Left kidney (tissue), 8 donors: ENCODE results near the gene SDHD. TPM values are rescaled to one million over a fixed set of nuclear protein-coding genes. Genes with fewer than 3 reads are reported as not detected.
"Not testable (repeated sequence)": the region's sequence is repeated elsewhere in the genome, so short reads cannot be mapped to it uniquely, and the experiment has no call there.

ENCODE experiments used
- DNase-seq: peaks from one replicate; pipeline ENCODE4 v3.0.0-alpha.2; 2013
- long read RNA-seq, 8 donors: transcript quantifications; one replicate each; lab custom pipeline, GENCODE V29; 2026
- polyA plus RNA-seq: library from polyadenylated mRNA; unstranded; fragments of 120-200 nt; gene quantifications from one replicate; pipeline ENCODE4 v1.2.1, GENCODE V29; 2013; ENCODE audit not compliant: insufficient read length

The SDHD gene
- polyA plus RNA-seq: 176 TPM
- long read RNA-seq, donor 1, transcript SDHD-201 (4 exons, 1,439 nt): major isoform, 130 of 147 reads
- long read RNA-seq, donor 1, partial matches to known transcripts: 5 of 147 reads
- long read RNA-seq, donor 1, other reads (novel, unspliced or antisense): 9 of 147 reads
- long read RNA-seq, donor 2, transcript SDHD-201 (4 exons, 1,439 nt): major isoform, 105 of 113 reads
- long read RNA-seq, donor 2, partial matches to known transcripts: 0 of 113 reads
- long read RNA-seq, donor 2, other reads (novel, unspliced or antisense): 7 of 113 reads
- long read RNA-seq, donor 3, transcript SDHD-201 (4 exons, 1,439 nt): major isoform, 89 of 90 reads
- long read RNA-seq, donor 3, partial matches to known transcripts: 0 of 90 reads
- long read RNA-seq, donor 3, other reads (novel, unspliced or antisense): 0 of 90 reads
- long read RNA-seq, donor 4, transcript SDHD-201 (4 exons, 1,439 nt): major isoform, 15 of 15 reads
- long read RNA-seq, donor 4, partial matches to known transcripts: 0 of 15 reads
- long read RNA-seq, donor 4, other reads (novel, unspliced or antisense): 0 of 15 reads
- long read RNA-seq, donor 5, transcript SDHD-201 (4 exons, 1,439 nt): major isoform, 250 of 395 reads
- long read RNA-seq, donor 5, partial matches to known transcripts: 122 of 395 reads
- long read RNA-seq, donor 5, other reads (novel, unspliced or antisense): 17 of 395 reads
- long read RNA-seq, donor 6, transcript SDHD-201 (4 exons, 1,439 nt): major isoform, 92 of 162 reads
- long read RNA-seq, donor 6, partial matches to known transcripts: 63 of 162 reads
- long read RNA-seq, donor 6, other reads (novel, unspliced or antisense): 7 of 162 reads
- long read RNA-seq, donor 7, transcript SDHD-201 (4 exons, 1,439 nt): major isoform, 161 of 181 reads
- long read RNA-seq, donor 7, partial matches to known transcripts: 10 of 181 reads
- long read RNA-seq, donor 7, other reads (novel, unspliced or antisense): 9 of 181 reads
- long read RNA-seq, donor 8, transcript SDHD-201 (4 exons, 1,439 nt): major isoform, 51 of 56 reads
- long read RNA-seq, donor 8, partial matches to known transcripts: 0 of 56 reads
- long read RNA-seq, donor 8, other reads (novel, unspliced or antisense): 5 of 56 reads

DNA sequence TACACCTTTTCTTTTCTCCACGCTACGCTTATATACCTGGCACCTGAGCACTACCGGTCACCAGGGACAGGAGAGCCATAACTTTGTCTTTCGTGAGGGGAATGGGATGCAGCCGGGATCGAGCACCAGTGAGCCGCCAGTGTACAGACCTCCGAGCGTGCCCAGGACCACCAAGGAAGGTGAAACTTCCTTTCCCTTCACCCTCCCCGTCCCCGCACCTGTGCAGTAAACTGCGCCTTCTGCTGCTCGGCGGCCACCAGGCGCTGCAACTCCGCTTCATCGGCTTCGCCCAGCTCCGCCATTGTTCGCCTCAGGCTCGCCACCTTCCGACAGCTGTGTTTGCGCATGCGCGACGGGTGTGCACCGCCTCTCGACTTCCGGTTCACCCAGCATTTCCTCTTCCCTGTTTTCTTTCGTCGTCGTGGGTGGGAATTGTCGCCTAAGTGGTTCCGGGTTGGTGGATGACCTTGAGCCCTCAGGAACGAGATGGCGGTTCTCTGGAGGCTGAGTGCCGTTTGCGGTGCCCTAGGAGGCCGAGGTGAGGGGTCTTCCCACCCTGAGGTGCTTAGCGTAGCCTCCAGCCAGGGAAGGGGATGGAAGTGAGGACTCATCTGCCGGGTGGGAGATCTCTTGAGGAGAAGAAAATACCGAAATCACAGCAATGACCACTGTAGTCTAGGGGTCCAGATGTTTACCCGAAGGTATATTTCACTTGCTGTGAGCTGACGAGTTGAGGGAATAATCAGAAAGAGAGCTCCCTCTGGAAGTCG, at the start of gene SDHD, which contains the start of gene TIMM8B:
TSS of gene SDHD (plus strand) at position 452 of the 770 bp plus-strand sequence. CDS start at position 487, 35 bp downstream.
TSS of gene TIMM8B (minus strand) at position 335 of the 770 bp plus-strand sequence. CDS start at position 302, 33 bp downstream.
- DNase-seq: peak; percentile 98

DNA sequence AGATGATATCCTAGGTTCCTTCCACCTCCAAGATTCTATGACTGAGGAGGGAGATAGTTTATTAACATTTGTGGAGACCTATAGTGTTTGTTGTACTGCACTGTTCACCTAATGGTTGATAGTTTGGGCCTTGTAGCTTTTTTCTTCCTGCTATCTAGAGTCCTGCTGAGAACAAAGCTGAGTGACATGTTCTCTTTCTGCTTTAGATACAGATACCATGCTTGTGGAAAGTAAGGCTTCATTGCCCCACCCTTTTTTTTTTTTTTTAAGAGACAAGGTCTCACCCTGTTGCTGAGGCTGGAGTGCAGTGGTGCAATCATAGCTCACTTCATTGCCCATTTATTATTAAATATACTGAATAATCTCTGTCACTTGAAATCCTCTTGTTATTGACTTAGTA, 49.1 kb upstream of the SDHD start:
- DNase-seq: no peak

DNA sequence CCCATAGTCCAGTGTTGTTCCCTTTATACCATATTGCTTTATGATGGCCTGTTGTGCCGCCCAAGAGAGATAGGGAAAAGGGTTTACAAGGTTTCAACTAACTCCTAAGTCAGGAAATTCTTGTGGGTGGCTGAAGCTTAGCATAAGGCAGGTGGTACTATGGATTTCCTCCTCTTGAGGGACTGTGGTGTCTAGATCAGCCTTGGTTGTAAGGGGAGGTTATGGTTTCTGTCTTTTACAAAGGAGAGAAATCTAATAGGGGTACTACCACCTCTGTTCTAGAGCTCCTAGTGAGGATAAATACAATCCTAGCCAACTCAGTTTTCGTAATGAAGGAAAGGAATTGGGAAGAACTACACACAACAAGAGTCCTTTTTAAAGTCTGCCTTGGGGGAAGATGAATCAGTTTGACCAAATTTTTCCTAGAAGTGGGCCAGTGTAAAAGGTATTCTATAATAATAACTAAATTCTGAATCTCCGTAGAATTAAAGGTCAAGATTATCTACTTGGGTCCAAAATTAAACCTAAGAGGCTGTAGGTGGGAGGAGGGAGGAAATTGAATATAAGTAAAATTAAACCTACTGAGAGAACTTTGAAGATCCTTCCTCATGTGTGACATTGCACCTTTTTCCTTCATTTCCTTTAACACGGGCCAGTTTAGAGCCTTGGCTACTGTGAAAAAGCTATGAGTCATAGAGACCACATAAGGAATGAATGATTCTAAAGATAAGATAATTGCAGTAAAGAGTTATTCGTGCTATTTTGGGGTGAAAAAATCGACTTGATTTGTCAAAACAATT, 44.3 kb upstream of the SDHD start:
- no peak for DNase-seq

DNA sequence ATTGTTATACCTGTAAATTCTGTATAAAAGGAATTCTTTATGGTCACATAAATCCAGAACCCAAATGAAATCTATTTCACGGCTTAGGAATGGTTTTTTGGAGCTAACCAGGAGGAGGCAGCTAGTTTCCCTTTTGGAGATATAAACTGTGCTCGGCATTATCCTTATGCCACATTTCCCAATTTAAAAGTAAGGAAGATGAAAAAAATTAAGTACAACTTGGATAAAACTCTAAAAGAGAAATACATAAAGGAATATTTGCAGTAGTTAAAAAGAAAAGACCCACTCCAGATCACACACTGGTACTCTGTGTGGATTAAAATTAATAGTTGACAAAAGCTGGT, 43.7 kb upstream of the SDHD start:
- DNase-seq: no peak

DNA sequence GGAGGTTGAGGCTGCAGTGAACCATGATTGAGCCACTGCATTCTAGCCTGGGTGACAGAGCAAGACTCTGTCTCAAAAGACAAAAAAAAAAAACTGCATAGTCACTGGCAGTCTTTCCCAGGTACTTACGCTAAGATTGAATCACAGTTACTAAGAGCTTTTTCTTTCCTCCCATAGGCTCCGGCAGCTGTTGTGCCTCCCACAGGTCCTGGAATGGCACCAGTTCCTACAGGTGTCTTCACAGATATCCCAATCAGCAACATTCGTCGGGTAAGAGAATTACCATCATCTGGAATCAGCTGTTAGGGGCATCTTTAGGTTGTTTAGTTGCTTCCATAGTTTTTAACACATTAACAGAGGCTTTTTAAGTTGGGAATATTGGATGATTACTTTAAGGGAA, 41.7 kb upstream of the SDHD start:
- no peak for DNase-seq

DNA sequence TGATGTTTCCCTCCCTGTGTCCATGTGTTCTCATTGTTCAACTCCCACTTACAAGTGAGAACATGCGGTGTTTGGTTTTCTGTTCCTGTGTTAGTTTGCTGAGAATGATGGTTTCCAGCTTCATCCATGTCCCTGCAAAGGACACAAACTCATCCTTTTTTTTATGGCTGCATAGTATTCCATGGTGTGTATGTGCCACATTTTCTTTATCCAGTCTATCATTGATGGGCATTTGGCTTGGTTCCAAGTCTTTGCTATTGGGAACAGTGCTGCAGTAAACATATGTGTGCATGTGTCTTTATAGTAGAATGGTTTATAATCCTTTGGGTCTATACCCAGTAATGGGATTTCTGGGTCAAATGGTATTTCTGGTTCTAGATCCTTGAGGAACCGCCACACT, 40.0 kb upstream of the SDHD start:
- not testable (repeated sequence) for DNase-seq

DNA sequence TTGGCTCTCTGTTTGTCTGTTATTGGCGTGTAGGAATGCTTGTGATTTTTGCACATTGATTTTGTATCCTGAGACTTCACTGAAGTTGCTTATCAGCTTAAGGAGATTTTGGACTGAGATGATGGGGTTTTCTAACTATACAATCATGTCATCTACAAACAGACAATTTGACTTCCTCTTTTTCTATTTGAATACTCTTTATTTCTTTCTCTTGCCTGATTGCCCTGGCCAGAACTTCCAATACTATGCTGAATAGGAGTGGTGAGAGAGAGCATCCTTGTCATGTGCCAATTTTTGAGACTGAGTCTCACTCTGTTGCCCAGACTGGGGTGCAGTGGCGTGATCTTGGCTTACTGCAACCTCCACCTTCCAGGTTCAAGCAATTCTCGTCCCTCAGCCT, 38.4 kb upstream of the SDHD start:
- DNase-seq: not testable (repeated sequence)

DNA sequence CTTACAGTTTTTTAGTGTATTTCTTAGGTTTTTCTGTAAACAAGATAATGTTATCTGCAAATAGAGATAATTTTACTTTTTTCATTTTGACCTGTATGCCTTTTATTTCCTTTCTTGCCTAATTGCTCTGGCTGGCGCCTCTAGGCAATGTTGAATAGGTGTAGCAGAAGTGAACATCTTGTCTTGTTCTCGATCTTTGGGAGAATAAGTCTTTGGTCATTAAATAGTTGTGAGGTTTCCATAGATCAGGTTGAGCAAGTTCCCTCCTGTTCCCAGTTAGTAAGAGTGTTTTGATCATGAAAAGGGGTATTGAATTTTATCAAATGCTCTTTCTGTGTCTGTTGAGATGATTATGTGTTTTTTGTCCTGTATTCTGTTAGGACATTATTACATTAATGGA, 36.9 kb upstream of the SDHD start:
- DNase-seq: no peak

DNA sequence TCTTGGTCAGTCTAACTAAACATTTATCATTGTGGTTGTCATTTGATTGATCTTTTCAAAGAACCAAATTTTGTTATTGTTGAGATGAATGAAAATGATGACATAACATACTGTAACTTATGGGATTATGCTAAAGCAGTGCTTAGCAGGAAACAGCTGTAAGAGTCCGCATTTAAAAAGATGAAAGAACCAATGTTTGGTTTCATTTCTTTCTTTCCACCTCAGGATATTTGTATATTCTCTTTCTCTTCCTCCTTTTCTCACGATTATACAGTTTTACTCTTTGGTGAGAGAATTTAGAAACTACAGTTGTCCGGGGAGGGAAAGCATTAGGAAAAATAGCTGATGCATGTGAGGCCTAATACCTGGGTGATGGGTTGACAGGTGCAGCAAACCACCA, 36.0 kb upstream of the SDHD start:
- DNase-seq: no peak

DNA sequence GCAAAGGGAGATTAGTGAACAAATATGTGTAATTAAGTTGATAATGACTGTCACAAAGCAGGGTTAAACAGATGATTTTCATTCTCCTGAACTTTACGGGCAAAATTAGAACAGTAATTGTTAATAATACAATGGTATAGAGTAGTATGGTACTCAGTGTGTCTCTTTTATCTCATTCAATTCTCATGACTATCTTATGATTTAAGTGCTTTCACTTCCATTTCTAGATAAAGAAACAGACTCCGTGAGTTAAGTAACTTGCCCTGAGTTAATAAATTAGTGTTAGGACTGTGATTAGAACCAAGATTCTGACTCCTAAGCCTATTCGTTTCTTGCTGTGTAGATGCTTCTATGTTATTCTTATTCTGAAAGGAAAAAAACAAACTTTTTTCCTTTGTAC, 34.9 kb upstream of the SDHD start:
- DNase-seq: no peak

DNA sequence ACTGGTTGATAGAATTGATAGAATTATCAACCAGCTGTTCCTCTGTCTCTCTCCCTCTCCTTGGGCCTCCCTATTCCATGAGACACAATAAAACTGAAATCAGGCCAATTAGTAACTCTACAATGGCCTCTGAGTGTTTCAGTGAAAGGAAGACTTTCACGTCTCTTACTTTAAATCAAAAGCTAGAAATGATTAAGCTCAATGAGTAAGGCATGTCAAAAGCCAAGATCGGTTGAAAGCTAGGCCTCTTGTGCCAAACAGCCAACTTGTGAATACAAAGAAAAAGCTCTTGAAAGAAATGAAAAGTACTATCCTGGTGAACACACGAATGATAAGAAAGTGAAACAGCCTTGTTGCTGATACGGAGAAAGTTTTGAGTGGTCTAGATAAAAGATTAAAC, 29.5 kb upstream of the SDHD start:
- no peak for DNase-seq

DNA sequence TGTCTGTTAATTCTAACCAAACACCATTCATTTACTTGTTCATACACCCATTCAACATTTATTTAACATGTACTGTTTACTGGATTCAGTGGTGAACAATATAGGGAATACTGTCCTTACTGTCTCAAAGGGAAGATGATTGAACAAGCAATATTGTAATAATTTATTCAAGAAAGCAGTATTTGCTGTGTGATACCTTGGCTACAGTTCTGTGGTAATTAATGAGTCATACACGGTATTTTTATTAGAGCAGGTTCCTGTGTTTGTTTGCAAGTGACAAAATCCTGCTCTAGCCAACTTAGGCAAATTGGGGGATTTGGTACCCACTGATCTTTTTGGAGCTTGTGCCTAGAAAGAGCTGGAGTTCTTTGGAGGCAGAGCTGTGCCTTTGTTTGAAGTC, 28.6 kb upstream of the SDHD start:
- DNase-seq: no peak

DNA sequence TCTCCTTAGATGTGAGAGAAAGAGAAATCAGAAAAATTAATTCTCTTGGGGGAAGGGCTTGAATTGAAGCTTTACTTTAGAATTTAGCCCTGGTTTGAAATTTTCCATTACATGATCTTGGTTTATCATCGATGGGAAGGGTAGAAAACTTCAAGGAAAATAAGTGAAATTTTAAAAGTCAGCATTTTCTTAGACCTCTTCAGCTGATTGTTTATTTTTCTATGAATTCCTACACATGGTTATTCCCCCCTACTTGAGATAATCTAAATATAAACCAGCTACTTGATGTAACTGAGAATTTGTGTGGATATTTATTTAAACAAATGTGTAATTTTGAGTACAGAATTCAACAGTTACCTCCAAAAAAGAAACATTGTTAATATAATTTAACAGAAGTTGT, 23.8 kb upstream of the SDHD start:
- DNase-seq: no peak

DNA sequence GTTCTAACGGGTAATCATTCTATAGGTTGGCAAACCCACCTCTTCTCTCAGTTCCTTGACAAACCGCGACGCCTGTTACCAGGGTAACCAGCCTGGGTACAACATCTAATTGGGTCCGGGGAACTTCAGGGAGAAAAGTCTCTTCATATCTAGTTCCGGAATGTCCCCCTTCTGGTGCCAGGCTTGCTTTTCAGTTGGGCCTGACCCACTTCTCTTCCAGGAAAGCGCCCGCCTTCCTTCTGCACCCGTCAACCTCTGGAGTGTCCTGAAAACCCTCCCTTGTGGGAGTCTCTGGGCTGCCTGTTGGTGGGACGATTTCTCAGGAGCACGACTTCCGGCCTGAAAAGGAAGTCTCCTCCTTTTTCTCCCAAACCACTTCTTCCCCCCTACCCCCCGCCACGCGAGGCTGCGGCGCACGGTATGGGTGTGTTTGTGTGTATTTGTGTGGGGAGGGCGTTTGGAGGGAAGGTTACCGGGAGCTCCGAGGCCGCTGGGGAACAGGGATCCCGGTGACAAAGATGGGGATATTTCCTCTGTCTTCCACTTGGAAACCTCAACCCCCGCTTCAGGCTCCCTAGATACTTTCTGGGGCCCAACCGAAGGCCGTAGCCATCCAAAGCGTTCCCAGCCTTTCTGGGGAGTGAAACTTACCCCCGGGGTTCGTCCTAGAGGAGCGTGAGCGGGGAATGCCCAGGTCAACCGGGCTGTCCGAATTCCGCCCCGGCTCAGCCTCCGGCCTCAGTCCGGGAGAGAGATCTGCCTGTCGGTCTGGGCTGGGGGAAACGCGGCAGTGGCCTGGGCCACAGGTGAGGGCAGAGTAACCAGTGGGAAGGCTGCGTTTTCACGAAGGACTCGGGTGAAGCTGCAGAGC, 12.5 kb upstream of the SDHD start, which contains the start of the genes NKAPD1 and PIH1D2:
TSS of gene NKAPD1 (plus strand) at position 359 of the 871 bp plus-strand sequence. CDS start 1,276 bp downstream, outside the sequence.
TSS of gene PIH1D2 (minus strand) at position 77 of the 871 bp plus-strand sequence. CDS start 843 bp downstream, outside the sequence.
- DNase-seq: peak; percentile 90

DNA sequence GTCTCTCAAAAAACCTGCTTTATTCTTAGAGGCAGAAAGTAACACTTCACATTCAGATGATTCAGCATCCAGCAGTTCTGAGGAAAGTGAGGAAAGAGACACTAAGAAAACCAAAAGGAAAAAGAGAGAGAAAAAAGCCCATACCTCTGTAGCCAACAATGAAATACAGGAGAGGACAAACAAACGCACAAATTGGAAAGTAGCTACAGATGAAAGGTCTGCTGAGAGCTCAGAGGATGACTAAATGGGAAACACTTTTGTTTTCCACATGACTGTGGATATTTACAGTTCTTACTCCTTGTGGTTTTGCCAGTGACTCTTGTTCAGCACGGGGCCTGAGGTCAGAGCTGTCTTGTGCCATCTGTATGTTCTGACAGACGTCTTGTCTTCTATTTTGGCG, 3.9 kb upstream of the SDHD start:
- no peak for DNase-seq

DNA sequence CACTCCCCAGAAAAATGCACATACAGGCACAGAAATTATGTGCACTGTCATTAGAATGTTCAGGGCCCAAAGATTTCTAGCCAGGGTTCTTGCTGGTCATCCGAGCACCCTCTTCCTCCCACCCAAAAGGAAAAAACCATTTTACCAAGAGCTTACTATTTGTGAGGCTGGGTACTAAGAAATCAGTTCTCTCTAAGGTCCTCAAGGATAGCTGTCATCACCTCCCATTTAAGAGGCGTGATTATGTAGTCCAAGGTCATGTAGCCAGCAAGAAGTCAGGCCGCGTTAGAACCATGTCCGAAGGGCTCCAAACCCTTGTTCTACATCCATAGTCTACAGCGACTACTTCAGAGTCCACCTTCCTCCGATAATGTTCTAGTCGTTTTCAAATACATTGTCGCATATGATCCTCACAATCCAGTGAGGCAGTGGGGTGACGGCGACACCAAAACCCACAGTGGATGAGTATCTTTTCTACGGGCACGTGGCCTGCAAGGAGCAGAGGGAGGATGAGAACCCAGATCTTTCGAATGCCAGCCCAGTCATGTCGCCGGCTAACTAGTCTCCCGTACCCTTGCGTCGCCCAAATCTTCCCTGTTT, 751 bp upstream of the SDHD start:
- DNase-seq: peak; percentile 26

DNA sequence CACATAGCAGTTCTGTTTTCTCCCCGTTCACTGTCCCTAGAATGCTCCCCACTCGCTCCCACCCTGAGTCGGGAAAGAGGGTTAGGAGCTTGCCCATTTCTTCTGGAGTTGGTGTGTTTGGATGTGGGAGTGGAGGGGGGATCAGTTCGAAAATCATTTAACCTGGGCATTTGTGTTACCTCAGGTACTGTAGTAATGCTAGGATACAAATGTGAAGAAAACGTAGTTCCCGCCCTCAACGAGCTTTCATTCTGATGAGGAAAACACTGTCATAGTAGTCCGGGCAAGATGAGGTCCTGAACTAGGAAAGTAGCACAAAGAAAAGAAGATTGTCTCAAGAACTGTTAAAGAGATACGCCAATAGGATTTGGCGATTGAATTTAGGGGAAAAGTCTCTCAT, 539 bp downstream of the SDHD start:
- peak; percentile 0 for DNase-seq

DNA sequence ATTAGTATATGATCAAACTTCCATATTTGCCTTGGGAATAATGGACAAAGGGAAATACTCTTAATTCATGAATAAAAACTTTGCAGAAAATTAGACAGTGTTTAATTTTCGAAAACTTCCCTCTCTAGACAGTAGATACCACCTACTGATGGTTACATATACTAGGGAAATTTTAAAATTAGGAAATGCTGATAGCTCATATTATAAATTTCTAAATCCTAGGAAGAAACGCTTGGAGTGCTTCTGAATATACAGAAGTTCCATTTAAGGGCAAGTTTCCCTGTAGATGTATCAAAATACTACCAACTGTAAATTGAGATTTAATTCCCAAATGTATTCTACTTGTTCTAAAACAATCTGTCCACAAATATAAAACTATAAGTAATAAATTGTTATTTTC, 8.6 kb downstream of the SDHD start:
- DNase-seq: not testable (repeated sequence)

DNA sequence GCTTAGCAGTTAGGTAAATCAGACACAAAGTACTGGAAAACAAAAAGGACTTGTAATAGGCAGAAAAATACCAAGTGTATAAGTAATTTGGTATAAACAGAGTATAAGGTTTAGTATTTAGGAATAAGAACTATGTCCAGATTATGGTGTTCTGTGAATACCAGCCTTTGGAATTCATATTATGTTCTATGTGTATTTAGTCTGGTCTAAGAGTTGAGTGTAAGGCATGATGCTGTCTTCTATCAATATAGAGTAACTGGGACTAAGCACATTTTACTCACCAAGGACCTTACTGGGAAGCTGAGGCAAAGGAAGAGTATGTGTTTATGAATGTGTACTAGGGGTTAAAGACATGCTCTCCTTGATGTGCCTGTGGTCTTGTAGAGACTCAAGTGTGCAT, 9.5 kb downstream of the SDHD start:
- no peak for DNase-seq
